Measurements from ENCODE around the gene DSCAM.

GRCh38 chr21:40829308-40829707 lies 17.6 kb downstream of the DSCAM start:
- TF ChIP-seq CTCF (IDR thresholded peaks at IDR 0.05) (no peak), POLR2A (IDR thresholded peaks at IDR 0.05) (no peak)
